Central memory CD8-positive, alpha-beta T cell (primary cell): ENCODE measurements around the gene ITSN1.
"Not testable (repeated sequence)": the region's sequence is repeated elsewhere in the genome, so short reads cannot be mapped to it uniquely, and the experiment has no call there.

ENCODE experiments used
- ATAC-seq: fragments of 150-1000 bp; cut with Tn5 transposase; replicated peaks from 2 replicates; pipeline ENCODE4 v1.10.0; 2022; ENCODE audit warnings: mild to moderate bottlenecking, moderate FRiP score, moderate number of reproducible peaks; ENCODE audit not compliant: poor library complexity, severe bottlenecking; ENCODE audit errors: extremely low read depth
- DNase-seq, 2 donors: peaks; one replicate each; pipeline ENCODE4 v3.0.0; 2021; ENCODE audit warnings: low spot score in 2 of 2
- H3K27ac Mint-ChIP-seq: one replicate; pipeline ENCODE4 v1.8.0; 2022; ENCODE audit warnings: low read depth, mild to moderate bottlenecking, moderate library complexity, mixed read lengths
- H3K27me3 Mint-ChIP-seq: one replicate; pipeline ENCODE4 v1.8.0; 2022; ENCODE audit warnings: mixed read lengths
- H3K36me3 Mint-ChIP-seq: one replicate; pipeline ENCODE4 v1.8.0; 2022; ENCODE audit warnings: mild to moderate bottlenecking, moderate library complexity, mixed read lengths; ENCODE audit not compliant: insufficient read depth
- H3K4me1 Mint-ChIP-seq: one replicate; pipeline ENCODE4 v1.8.0; 2022; ENCODE audit warnings: mixed read lengths
- H3K4me3 Mint-ChIP-seq: one replicate; pipeline ENCODE4 v1.8.0; 2022; ENCODE audit warnings: mild to moderate bottlenecking, moderate library complexity, mixed read lengths
- H3K9me3 Mint-ChIP-seq: one replicate; pipeline ENCODE4 v1.8.0; 2022; ENCODE audit warnings: mixed read lengths

Gene ITSN1

DNA sequence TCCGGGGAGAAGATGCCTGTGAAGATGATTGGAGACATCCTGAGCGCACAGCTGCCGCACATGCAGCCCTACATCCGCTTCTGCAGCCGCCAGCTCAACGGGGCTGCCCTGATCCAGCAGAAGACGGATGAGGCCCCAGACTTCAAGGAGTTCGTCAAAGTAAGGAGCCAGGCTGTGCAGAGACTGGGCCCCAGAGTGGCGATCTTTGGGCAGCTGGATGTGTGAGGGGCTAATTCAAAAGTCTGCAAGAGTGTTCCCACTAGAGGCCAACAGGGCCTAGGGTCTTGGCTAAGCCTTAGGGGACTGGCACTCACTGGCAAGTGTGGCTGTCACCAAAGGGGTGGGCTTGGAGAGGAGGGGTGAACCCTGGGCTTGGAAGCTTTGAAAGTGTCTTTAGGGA lies 222.9 kb downstream of the ITSN1 start:
- Mint-ChIP-seq H3K36me3 (peaks cover 2% of the 10 kb centered on the region), H3K4me3 (no peak overlapping the region), H3K27ac (no peak overlapping the region), H3K4me1 (no peaks in the 10 kb centered on the region), H3K27me3 (peaks cover 31% of the 10 kb centered on the region), H3K9me3 (no peaks in the 10 kb centered on the region)
- no peak for ATAC-seq
- no peak for DNase-seq

DNA sequence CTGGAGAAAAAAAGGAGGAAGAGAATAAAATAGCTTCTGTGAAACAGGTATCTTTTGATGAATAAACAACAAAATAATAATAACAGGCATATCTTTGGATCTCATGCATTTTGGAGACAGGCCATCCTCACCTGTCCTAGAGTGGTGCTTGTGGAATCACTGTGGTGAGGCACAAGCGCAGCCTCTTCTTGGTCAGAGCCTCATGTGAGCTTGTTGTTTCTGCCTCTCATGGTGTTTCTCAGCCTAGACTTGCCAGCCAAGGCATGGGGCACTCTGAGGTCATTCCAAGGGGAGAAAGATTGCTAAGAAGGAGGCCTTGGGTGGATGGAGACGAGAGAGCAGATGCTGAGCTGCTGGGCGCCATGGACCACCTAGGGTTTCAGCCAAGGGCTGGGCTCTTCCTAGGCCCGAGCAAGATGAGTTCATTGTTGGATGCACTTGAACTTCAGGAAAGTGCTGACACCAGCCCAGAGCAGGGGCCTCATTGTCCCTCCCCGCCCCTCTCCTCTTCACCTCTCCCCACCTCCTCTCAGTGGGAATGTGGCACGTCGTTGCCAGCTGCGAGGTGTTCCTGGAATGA lies 223.8 kb downstream of the ITSN1 start:
- peaks cover 35% of the 10 kb centered on the region for H3K27me3 Mint-ChIP-seq
- no peak overlapping the region for H3K27ac Mint-ChIP-seq
- H3K4me3 Mint-ChIP-seq: no peak overlapping the region
- peaks cover 2% of the 10 kb centered on the region for H3K36me3 Mint-ChIP-seq
- DNase-seq (no peak), ATAC-seq (no peak)
- no peaks in the 10 kb centered on the region for H3K4me1 Mint-ChIP-seq
- H3K9me3 Mint-ChIP-seq: no peaks in the 10 kb centered on the region

DNA sequence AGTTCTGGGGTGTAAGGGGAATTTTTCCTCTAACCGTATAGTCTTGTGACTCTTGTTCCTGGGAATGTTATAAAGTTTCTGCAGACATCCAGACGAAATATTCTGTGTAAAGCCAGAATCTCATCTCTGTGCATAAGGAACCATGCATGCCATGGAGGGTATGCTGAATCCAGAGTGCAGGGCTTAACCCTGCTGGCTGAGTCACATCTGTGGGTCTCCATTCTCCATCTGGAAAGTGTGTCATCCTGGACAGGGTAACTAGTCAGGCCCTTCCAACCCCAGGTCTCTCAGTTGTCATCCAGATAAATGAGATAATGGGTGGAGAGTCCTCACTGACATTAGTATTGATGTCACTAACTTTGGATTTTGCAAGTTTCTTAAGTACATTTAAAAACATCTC lies 224.5 kb downstream of the ITSN1 start:
- DNase-seq: no peak

DNA sequence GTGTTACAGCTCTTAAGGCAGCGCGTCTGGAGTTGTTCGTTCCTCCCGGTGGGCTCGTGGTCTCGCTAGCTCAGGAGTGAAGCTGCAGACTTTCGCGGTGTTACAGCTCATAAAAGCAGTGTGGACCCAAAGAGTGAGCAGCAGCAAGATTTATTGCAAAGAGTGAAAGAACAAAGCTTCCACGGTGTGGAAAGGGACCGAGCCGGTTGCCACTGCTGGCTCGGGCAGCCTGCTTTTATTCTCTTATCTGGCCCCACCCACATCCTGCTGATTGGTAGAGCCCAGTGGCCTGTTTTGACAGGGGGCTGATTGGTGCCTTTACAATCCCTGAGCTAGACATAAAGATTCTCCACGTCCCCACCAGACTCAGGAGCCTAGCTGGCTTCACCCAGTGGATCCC lies 225.6 kb downstream of the ITSN1 start:
- not testable (repeated sequence) for H3K27ac Mint-ChIP-seq, H3K9me3 Mint-ChIP-seq, DNase-seq, ATAC-seq, H3K4me1 Mint-ChIP-seq, H3K36me3 Mint-ChIP-seq
- Mint-ChIP-seq H3K4me3 (peak overlapping the region; percentile 23), H3K27me3 (peaks cover 34% of the 10 kb centered on the region)

More for the DNA sequence above, 224.5 kb downstream of the ITSN1 start:
- no peak for ATAC-seq
- Mint-ChIP-seq H3K27me3 (peaks cover 34% of the 10 kb centered on the region), H3K4me3 (no peak overlapping the region), H3K36me3 (peaks cover 2% of the 10 kb centered on the region), H3K27ac (no peak overlapping the region), H3K9me3 (no peaks in the 10 kb centered on the region), H3K4me1 (no peaks in the 10 kb centered on the region)

DNA sequence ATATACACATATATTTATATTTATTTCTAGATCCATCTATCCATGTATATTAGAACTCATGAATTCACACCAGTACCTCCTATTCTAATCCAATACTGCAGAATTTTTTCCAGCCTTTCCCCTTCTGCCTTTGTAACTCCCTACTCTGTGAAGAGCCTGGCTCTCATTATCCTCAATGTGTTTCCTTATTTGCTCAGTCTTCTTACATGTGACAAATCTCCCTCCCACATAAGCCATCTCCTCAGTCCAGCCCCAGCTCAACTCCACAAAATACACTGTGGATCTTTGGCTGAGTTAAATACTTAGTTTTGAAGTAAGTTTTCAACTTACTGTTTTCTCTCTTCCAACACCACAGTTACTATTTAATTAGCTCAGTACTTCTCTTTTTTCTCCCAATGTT lies 227.6 kb downstream of the ITSN1 start:
- ATAC-seq: no peak
- Mint-ChIP-seq H3K4me1 (no peaks in the 10 kb centered on the region), H3K4me3 (no peak overlapping the region), H3K27ac (no peak overlapping the region), H3K36me3 (no peaks in the 10 kb centered on the region), H3K27me3 (peaks cover 17% of the 10 kb centered on the region), H3K9me3 (no peaks in the 10 kb centered on the region)
- DNase-seq: no peak

DNA sequence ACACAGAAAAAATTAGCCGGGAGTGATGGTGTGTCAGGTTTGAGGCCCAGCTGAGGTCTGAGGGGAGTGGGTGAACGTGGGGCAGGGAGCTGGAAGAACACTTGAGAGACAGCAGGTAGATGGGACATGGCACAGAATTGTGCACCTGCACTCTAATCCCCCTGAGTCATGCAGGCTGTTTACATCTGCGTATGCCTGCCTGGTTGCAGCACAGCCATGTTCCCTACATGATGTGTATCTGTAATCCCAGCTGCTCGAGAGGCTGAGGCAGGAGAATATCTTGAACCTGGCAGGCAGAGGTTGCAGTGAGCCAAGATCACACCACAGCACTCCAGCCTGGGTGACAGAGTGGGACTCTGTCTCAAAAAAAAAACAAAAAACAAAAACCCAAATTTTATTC lies 228.5 kb downstream of the ITSN1 start:
- ATAC-seq: no peak
- Mint-ChIP-seq H3K27me3 (peaks cover 15% of the 10 kb centered on the region), H3K27ac (no peak overlapping the region), H3K4me3 (no peak overlapping the region), H3K4me1 (no peaks in the 10 kb centered on the region), H3K9me3 (no peaks in the 10 kb centered on the region), H3K36me3 (no peaks in the 10 kb centered on the region)
- no peak for DNase-seq

DNA sequence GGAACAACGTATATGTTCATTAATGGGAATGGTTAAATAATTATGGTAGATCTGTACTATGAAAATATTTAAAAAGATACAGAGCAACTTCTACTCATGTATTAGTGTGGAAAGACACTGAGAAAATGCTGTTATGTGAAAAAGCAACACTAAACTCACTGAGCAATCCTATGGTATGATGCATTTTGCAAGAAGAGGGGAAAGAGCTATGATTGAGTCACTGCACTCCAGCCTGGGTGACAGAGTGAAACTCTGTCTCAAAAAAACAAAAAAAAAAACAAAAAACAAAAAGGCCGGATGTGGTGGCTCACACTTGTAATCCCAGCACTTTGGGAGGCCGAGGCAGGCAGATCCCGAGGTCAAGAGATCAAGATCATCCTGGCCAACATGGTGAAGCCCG lies 228.9 kb downstream of the ITSN1 start:
- Mint-ChIP-seq H3K4me3 (no peak overlapping the region), H3K27ac (no peak overlapping the region), H3K36me3 (no peaks in the 10 kb centered on the region), H3K4me1 (no peaks in the 10 kb centered on the region), H3K9me3 (no peaks in the 10 kb centered on the region), H3K27me3 (peaks cover 19% of the 10 kb centered on the region)
- DNase-seq: no peak
- no peak for ATAC-seq

DNA sequence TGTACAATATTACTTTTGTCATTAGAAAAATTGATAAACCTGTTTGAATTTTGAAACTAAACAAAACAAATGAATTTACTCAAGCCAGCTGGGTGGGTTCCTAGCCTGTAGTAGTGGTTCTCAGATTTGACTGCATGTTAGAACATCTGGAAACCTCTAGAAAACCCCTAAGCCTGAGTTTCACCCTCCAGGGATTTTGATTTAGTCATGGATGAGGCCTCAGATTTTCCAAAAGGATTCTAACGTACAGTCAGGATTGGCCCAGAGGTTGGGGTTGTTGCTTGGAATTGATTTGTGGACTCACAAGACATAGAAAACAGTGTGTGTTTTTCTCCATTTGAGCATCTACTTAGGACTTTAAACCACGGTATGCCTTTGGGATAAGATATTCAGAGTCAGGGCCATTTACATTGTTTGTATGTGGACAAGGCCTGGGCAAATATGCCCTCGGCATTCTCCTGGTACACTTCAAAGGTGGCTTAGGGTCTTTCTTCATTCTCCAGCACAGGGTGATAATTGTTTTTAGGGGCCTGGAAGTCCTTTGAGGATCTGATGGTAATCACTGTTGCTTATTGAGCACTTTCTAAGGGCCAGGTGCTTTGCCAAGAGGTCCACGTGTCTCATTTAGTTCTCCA lies 230.7 kb downstream of the ITSN1 start:
- H3K9me3 Mint-ChIP-seq: no peaks in the 10 kb centered on the region
- H3K27me3 Mint-ChIP-seq: peaks cover 36% of the 10 kb centered on the region
- H3K36me3 Mint-ChIP-seq: no peaks in the 10 kb centered on the region
- H3K27ac Mint-ChIP-seq: no peak overlapping the region
- no peak for DNase-seq
- H3K4me1 Mint-ChIP-seq: no peaks in the 10 kb centered on the region
- no peak overlapping the region for H3K4me3 Mint-ChIP-seq
- ATAC-seq: no peak

DNA sequence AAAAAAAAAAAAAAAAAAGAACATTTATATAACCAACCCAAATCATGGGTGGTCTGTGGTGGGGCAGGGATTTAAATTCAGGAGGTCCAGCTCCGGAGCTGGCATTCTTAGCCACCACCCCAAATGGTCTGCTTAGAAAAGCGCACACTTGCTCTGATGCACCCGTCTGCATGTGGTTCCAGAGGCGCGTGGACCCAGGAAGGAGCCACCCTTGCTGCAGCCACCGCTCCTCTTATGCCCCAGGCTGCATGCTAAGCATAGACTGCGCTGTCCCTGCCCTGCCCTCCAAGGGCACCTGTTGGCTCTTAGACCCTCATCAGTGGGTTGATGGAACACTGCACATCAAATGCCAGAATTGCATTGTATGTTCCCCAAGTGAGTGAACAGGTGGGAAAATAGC lies 231.9 kb downstream of the ITSN1 start:
- H3K4me3 Mint-ChIP-seq: no peak overlapping the region
- peaks cover 36% of the 10 kb centered on the region for H3K27me3 Mint-ChIP-seq
- no peaks in the 10 kb centered on the region for H3K4me1 Mint-ChIP-seq
- no peak overlapping the region for H3K27ac Mint-ChIP-seq
- DNase-seq: no peak
- H3K36me3 Mint-ChIP-seq: no peaks in the 10 kb centered on the region
- H3K9me3 Mint-ChIP-seq: no peaks in the 10 kb centered on the region
- no peak for ATAC-seq

DNA sequence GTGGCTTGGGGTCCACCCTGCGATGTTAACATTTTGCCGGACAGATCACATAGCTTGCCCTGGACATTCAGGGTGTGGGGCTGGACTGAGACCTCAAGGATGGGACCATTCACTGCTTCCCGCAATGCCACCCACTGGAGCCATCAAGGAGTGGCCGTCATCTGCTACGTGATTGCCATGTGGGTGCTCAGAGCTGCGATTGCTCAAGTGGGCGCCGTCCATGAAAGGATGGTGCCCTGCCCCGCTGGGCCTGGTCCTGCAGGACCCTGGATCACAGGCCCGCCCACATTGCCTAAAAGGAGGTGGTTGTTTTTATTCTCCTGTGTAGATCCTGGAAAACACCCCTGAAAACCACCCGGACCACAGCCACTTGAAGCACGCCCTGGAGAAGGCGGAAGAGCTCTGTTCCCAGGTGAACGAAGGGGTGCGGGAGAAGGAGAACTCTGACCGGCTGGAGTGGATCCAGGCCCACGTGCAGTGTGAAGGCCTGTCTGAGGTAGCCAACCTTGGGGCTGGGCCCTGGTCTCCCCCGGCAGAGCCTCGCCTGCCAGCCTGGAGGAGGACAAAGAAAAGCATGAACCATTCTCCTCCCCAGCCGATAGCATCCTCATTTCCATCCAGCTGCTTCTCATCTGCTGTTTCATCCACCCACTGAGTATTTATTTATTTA lies 232.9 kb downstream of the ITSN1 start:
- ATAC-seq: no peak
- no peak overlapping the region for H3K27ac Mint-ChIP-seq
- H3K4me3 Mint-ChIP-seq: no peak overlapping the region
- H3K9me3 Mint-ChIP-seq: no peaks in the 10 kb centered on the region
- H3K27me3 Mint-ChIP-seq: peaks cover 36% of the 10 kb centered on the region
- H3K4me1 Mint-ChIP-seq: no peaks in the 10 kb centered on the region
- no peak for DNase-seq
- no peaks in the 10 kb centered on the region for H3K36me3 Mint-ChIP-seq

DNA sequence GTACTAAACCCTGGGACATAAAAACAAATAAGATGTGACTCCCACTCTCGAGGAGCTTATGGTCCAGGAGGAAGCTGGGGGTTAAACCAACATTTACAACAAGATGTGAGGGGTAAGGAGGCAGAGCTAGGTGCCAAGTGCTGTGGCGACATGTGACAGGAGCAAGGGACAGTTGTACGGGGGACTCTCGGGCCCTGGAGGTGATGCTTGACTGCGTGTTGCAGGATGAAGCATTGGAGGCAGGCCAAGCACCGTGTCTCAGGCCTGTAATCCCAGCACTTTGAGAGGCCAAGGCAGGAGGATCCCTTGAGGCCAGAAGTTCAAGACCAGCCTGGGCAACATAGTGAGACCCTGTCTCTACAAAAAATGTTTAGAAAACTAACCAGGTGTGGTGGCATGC lies 236.5 kb downstream of the ITSN1 start:
- no peaks in the 10 kb centered on the region for H3K36me3 Mint-ChIP-seq
- DNase-seq (no peak), ATAC-seq (no peak)
- no peaks in the 10 kb centered on the region for H3K9me3 Mint-ChIP-seq
- H3K27me3 Mint-ChIP-seq: peaks cover 25% of the 10 kb centered on the region
- no peak overlapping the region for H3K27ac Mint-ChIP-seq
- no peaks in the 10 kb centered on the region for H3K4me1 Mint-ChIP-seq
- no peak overlapping the region for H3K4me3 Mint-ChIP-seq

DNA sequence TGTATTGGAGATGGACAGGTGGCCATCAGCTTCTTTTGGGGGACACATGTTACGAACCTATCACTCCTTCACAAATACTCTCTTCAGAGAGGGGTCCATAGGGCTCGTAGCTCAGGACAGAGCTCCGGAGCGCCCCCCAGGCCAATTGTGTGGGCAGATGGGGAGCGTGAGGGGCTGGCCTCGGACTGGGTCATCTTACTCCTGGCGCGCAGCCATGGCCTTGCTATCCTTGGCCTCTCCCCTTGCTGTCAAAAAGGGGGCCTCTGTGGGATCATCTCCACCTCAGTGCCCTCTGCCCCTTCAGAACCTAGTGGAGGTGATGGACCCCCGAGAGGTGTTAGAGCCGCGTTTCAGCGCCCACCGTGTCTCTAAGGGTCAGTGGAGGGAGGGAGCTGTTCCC lies 238.3 kb downstream of the ITSN1 start:
- ATAC-seq (no peak), DNase-seq (no peak)
- Mint-ChIP-seq H3K4me1 (no peaks in the 10 kb centered on the region), H3K27me3 (peaks cover 38% of the 10 kb centered on the region), H3K4me3 (no peak overlapping the region), H3K27ac (no peak overlapping the region), H3K9me3 (no peaks in the 10 kb centered on the region), H3K36me3 (no peaks in the 10 kb centered on the region)

DNA sequence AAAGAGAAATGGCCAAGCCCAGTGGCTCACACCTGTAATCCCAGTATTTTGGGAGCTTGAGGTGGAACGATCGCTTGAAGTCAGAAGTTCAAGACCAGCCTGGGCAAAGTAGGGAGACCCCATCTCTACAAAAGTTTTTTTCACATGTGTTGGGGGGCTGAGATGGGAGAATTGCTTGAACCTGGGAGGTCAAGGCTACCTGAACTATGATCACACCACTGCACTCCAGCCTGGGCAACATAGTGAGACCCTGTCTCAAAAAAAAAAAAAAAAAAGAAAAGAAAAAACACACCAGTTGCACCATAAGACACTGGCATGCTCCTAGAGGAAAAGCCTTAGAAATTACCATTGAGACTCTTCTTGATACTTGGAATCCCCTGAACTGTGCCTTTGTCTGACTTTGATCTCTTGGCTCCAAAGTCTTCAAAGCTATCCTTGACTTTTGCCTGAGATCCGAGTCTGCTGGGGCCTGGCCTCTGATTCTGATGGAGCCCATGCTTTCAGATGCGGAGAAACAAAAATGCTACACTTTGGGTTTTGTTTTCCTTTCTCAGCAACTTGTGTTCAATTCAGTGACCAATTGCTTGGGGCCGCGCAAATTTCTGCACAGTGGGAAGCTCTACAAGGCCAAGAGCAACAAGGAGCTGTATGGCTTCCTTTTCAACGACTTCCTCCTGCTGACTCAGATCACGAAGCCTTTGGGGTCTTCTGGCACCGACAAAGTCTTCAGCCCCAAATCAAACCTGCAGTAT lies 239.6 kb downstream of the ITSN1 start:
- Mint-ChIP-seq H3K27me3 (peaks cover 29% of the 10 kb centered on the region), H3K27ac (no peak overlapping the region), H3K4me3 (no peak overlapping the region), H3K36me3 (no peaks in the 10 kb centered on the region), H3K4me1 (no peaks in the 10 kb centered on the region), H3K9me3 (no peaks in the 10 kb centered on the region)
- DNase-seq: no peak
- ATAC-seq: no peak
